Erythroblast (primary cell): ENCODE data around the gene PCLO.

Experiments used
- GATA1 ChIP-seq: IDR thresholded peaks from 2 replicates; pipeline ENCODE4 v1.6.1; 2011; ENCODE audit warnings: low read depth, mild to moderate bottlenecking, control low read depth, low read length, moderate library complexity
- POLR2A ChIP-seq: IDR thresholded peaks from 2 replicates; pipeline ENCODE4 v1.6.1; 2011; ENCODE audit warnings: mild to moderate bottlenecking, low read length

DNA sequence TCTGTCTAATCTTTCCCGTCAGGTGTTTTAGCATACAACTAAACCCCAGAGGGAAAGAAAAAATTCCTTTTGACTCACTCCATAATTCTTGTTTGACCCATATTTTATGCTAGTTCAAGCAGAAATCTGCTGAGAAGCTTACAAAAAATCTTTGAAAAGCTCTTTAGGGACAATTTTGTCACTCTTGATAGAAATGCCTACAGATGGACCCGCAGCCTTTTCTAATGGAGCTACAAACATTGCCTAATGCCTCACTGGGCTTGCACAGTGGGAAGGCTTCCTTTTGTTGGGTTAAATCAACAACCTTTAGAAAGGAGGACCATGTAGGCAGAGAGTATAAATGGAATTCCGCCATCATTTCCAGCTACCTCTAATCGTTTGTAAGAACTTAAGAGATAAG lies 344.5 kb downstream of the PCLO start:
- TF ChIP-seq POLR2A (no peak), GATA1 (no peak)
